T-cell (primary cell): ENCODE measurements around the gene IFT25. TPM values are rescaled to one million over a fixed set of nuclear protein-coding genes. Genes with fewer than 3 reads are reported as not detected.
A peak's percentile ranks its signal among the peaks of the same experiment; 100 is the strongest.

Source experiments
- ATAC-seq, 4 experiments: fragments of 200-7000 bp in 3 of 4; fragments of 150-1000 bp in 1 of 4; cut with Tn5 transposase; replicated peaks in 1 of 4; 1 replicate in 3 of 4; 2 replicates in 1 of 4; pipeline ENCODE4 v1.10.0; 2021; ENCODE audit warnings: moderate library complexity in 3 of 4, mild to moderate bottlenecking in 2 of 4, moderate number of reproducible peaks in 1 of 4
- CTCF ChIA-PET, 2 donors: fragments of 300-600 bp; sonication (Branson Sonifier 250); formaldehyde crosslinking; loops; one replicate each; lab custom pipeline; 2022; ENCODE audit warnings: antibody characterized with exemption in 2 of 2; lab: Charles Lee
- POLR2A ChIA-PET, 2 donors: fragments of 300-600 bp; sonication (Branson Sonifier 250); formaldehyde crosslinking; loops; one replicate each; lab custom pipeline; 2022; ENCODE audit warnings: antibody characterized with exemption in 2 of 2; lab: Charles Lee
- DNase-seq, 35 experiments: peaks; one replicate each; pipeline versions ENCODE4 v3.0.0 to v3.0.0-alpha.2; 2013 to 2023
- H3K27ac ChIP-seq: one replicate; pipeline ENCODE4 v1.5.1; 2013; ENCODE audit warnings: low read length
- H3K27me3 ChIP-seq, 2 experiments: replicated peaks in 1 of 2; 1 replicate in 1 of 2; 2 replicates in 1 of 2; pipeline versions ENCODE4 v1.6.1 to v1.7.0; 2013; ENCODE audit warnings: low read length in 1 of 2, mixed read lengths in 1 of 2; ENCODE audit not compliant: control insufficient read depth in 2 of 2, insufficient read depth in 2 of 2; ENCODE audit errors: extremely low read depth in 1 of 2
- H3K36me3 ChIP-seq, 2 donors: 1 replicate in 1 of 2; 2 replicates in 1 of 2; pipeline versions ENCODE4 v1.6.1 to v1.7.0; 2013; ENCODE audit warnings: low read length in 1 of 2; ENCODE audit not compliant: control insufficient read depth in 2 of 2, insufficient read depth in 1 of 2; ENCODE audit errors: extremely low read depth in 1 of 2
- H3K4me1 ChIP-seq, 2 experiments: 1 replicate in 1 of 2; 2 replicates in 1 of 2; pipeline versions ENCODE4 v1.6.1 to v1.7.0; 2013; ENCODE audit warnings: low read length in 2 of 2, mixed read lengths in 1 of 2; ENCODE audit not compliant: insufficient read depth in 2 of 2, control insufficient read depth in 1 of 2; ENCODE audit errors: extremely low read depth in 1 of 2
- H3K4me3 ChIP-seq, 2 donors: 1 replicate in 1 of 2; 2 replicates in 1 of 2; pipeline versions ENCODE4 v1.5.1 to v1.7.0; 2013; ENCODE audit warnings: mild to moderate bottlenecking in 2 of 2, low read length in 1 of 2, moderate library complexity in 1 of 2; ENCODE audit not compliant: control insufficient read depth in 1 of 2; ENCODE audit errors: extremely low read depth in 1 of 2
- H3K9me3 ChIP-seq: 2 replicates; pipeline ENCODE4 v1.7.0; 2013
- H3K27ac Mint-ChIP-seq, 2 donors: one replicate each; pipeline ENCODE4 v1.8.0; 2020 to 2021; ENCODE audit warnings: mild to moderate bottlenecking in 2 of 2, mixed read lengths in 2 of 2
- H3K27me3 Mint-ChIP-seq, 2 donors: one replicate each; pipeline ENCODE4 v1.8.0; 2021 to 2022; ENCODE audit warnings: mixed read lengths in 2 of 2
- H3K36me3 Mint-ChIP-seq: one replicate; pipeline ENCODE4 v1.8.0; 2021; ENCODE audit warnings: mixed read lengths
- H3K4me1 Mint-ChIP-seq, 3 donors: one replicate each; pipeline ENCODE4 v1.8.0; 2020 to 2022; ENCODE audit warnings: mixed read lengths in 3 of 3, mild to moderate bottlenecking in 1 of 3
- H3K4me3 Mint-ChIP-seq, 3 donors: one replicate each; pipeline ENCODE4 v1.8.0; 2020 to 2022; ENCODE audit warnings: mild to moderate bottlenecking in 3 of 3, mixed read lengths in 3 of 3, moderate library complexity in 3 of 3
- H3K9me3 Mint-ChIP-seq, 3 donors: one replicate each; pipeline ENCODE4 v1.8.0; 2020 to 2022; ENCODE audit warnings: mixed read lengths in 3 of 3
- WGBS: methylation state at CpG from one replicate; pipeline ENCODE4 v1.1.5; 2013; ENCODE audit warnings: missing lambda C conversion rate; ENCODE audit not compliant: insufficient coverage; 5-methylcytosine and 5-hydroxymethylcytosine counted together
- total RNA-seq, 35 experiments: library from RNA in 6 of 35; stranded (reverse) in 6 of 35; fragments of 120-200 nt in 1 of 35; gene quantifications; one replicate each; pipeline versions ENCODE4 v1.2.1 to v1.2.4 and lab custom pipeline; 2013 to 2026

IFT25 gene
- total RNA-seq, 5 donors from 2014 or later (not counting 1 experiment from before 2014, with no cell fraction given) = 24.5 to 33.1 (median 31.2) TPM

DNA sequence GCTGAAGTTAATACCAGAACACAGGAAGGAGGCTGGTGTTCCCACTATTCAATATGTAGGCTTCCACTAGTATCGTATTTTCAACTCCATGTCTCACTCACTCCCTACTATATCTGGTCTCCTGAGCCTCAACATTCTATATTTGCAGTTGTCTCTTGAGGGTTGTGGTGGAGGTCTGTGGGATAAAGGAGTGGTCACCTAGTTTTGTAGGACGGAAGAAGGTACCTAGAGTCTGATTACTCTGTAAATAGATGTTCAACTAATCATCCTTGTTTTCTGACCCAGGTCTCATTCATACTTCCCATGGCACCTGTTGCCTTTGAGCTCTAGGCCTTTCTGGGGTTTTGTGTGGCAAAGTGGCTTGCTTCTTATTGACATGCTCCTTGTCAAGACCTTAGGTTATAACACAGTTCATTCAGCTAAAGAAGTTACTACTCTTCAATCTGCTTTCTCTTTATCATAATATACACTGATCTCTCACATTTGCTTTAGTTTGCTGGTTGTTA is 18.1 kb downstream of the IFT25 start:
- H3K4me3 Mint-ChIP-seq = no peak overlapping the region
- H3K27ac Mint-ChIP-seq = no peak overlapping the region
- CTCF ChIA-PET = interaction anchor here in 1 of 2 donors (0.6 kb wide), 2 partner anchors 504 to 788 kb away, joined by 3 to 7 read pairs; no protein-coding TSS in a partner anchor
- Histone ChIP-seq H3K27ac (no peak overlapping the region), H3K4me1 (no peaks in the 10 kb centered on the region), H3K9me3 (no peaks in the 10 kb centered on the region), H3K27me3 (no peaks in the 10 kb centered on the region), H3K36me3 (peaks cover 2 to 26% of the 10 kb centered on the region in 2 donors), H3K4me3 (no peak overlapping the region)
- WGBS = no CpG with 5 or more reads among the region's 2 CpGs
- peaks cover 56% of the 10 kb centered on the region for H3K36me3 Mint-ChIP-seq
- peaks cover 0 to 1% (median 0%) of the 10 kb centered on the region in 3 donors for H3K4me1 Mint-ChIP-seq
- H3K9me3 Mint-ChIP-seq = no peaks in the 10 kb centered on the region
- no peaks in the 10 kb centered on the region for H3K27me3 Mint-ChIP-seq
- POLR2A ChIA-PET = no interaction called here
- no peak for ATAC-seq
- DNase-seq = no peak

DNA sequence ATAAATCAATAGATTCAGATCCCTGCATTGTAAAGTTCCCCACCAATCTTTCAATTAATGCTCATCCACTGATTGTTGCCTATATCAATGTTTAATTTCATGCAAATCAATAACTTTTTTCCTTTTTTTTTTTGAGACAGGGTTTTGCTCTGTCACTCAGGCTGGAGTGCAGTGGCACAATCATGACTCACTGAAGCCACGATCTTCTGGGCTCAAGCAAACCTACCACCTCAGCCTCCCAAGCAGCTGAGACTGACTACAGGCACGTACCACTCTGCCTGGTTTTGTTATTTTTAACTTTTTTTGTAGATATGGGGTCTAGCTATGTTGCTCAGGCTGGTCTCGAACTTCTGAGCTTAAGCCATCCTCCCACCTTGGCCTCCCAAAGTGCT is 25.8 kb downstream of the IFT25 start:
- DNase-seq (no peak), ATAC-seq (peak in 3 of 4 experiments; percentile 52 to 66 (median 60))
- peak overlapping the region; percentile 77 to 89 for H3K27ac Mint-ChIP-seq
- Histone ChIP-seq H3K27ac (no peak overlapping the region), H3K9me3 (no peaks in the 10 kb centered on the region), H3K36me3 (peaks cover 0 to 13% of the 10 kb centered on the region in 2 donors), H3K4me3 (no peak overlapping the region), H3K4me1 (no peaks in the 10 kb centered on the region), H3K27me3 (no peaks in the 10 kb centered on the region)
- H3K4me3 Mint-ChIP-seq = no peak overlapping the region
- CTCF ChIA-PET = interaction anchor here in 1 of 2 donors (0.5 kb wide), 1 partner anchor 80 kb away, joined by 5 read pairs; no protein-coding TSS in a partner anchor
- no peaks in the 10 kb centered on the region for H3K27me3 Mint-ChIP-seq
- H3K4me1 Mint-ChIP-seq = peaks cover 21 to 39% (median 29%) of the 10 kb centered on the region in 3 donors
- H3K36me3 Mint-ChIP-seq = peaks cover 30% of the 10 kb centered on the region
- no CpG with 5 or more reads among the region's 3 CpGs for WGBS
- H3K9me3 Mint-ChIP-seq = no peaks in the 10 kb centered on the region
- POLR2A ChIA-PET = no interaction called here

DNA sequence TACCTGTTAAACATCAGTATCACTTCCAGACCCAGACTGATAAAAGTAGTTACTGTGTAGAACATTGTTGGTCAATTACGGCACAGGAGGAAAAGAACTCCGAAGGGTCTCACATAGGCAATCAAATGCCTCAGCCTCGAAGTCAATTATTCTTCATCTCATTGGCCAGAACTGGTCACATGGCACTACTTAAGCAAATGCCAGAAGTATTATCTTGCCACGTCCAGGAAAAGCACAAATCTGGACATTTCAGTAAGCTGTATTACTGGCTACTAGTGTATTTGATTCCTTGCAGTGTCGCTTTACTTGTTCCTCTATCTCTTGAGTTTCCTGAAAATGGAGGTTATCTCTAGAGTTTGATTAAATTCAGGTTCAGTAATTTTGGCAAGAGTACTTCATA is 27.2 kb downstream of the IFT25 start:
- peak overlapping the region in 1 of 2 donors; percentile 66 for H3K27ac Mint-ChIP-seq
- Histone ChIP-seq H3K36me3 (peaks cover 1 to 13% of the 10 kb centered on the region in 2 donors), H3K4me1 (no peaks in the 10 kb centered on the region), H3K9me3 (no peaks in the 10 kb centered on the region), H3K27ac (no peak overlapping the region), H3K4me3 (no peak overlapping the region), H3K27me3 (no peaks in the 10 kb centered on the region)
- peaks cover 28% of the 10 kb centered on the region for H3K36me3 Mint-ChIP-seq
- no peaks in the 10 kb centered on the region for H3K27me3 Mint-ChIP-seq
- H3K4me1 Mint-ChIP-seq = peaks cover 21 to 39% (median 29%) of the 10 kb centered on the region in 3 donors
- no peaks in the 10 kb centered on the region for H3K9me3 Mint-ChIP-seq
- ChIA-PET CTCF (interaction anchor here in 1 of 2 donors (1.2 kb wide), 1 partner anchor 27 kb away, joined by 3 read pairs; the partner anchor contains the start of gene IFT25), POLR2A (no interaction called here)
- DNase-seq = no peak
- WGBS = 100% methylated on average over 1 of the region's 5 CpGs
- no peak for ATAC-seq
- H3K4me3 Mint-ChIP-seq = no peak overlapping the region

DNA sequence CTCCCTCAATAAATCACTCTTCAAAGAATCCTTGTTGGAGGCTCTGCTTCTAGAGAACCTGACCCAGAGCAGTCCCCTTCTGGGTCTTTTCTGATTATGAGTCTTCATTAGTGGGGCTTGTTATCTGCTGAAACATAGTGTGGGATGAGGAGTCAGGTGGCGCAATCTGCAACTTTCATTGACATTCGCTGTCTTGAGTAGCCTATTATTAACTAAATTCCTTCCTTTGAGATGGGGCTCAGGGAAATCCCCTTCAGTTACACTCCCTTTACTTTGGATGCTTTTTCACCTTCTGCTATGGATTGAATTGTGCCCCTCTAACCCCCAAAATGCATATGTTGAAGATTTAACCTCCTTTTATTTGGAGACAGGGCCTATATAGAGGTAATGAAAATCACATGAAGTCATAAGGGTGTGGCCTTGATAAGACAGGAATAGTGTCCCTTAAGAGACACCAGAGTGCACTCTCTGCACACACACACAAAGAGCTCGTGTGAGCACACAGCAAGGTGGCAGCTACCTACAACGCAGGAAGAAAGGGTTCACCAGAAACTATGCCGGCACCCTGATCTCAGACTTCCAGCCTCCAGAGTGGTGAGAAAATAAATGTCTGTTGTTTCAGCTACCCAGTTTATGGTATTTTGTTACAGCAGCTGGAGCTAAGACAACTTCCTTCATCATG is 32.0 kb downstream of the IFT25 start:
- H3K4me1 ChIP-seq = no peaks in the 10 kb centered on the region
- ChIA-PET POLR2A (interaction anchor here in 1 of 2 donors (0.6 to 0.7 kb wide), 2 partner anchors 97 to 213 kb away, joined by 4 read pairs; no protein-coding TSS in a partner anchor), CTCF (interaction anchor here in 1 of 2 donors (0.6 kb wide), 1 partner anchor 13 kb away, joined by 4 read pairs; no protein-coding TSS in a partner anchor)
- Mint-ChIP-seq H3K27ac (no peak overlapping the region), H3K36me3 (peaks cover 26% of the 10 kb centered on the region), H3K4me1 (peaks cover 6 to 21% (median 16%) of the 10 kb centered on the region in 3 donors), H3K27me3 (no peaks in the 10 kb centered on the region), H3K4me3 (no peak overlapping the region), H3K9me3 (no peaks in the 10 kb centered on the region)
- H3K4me3 ChIP-seq = no peak overlapping the region
- no peaks in the 10 kb centered on the region for H3K9me3 ChIP-seq
- peaks cover 3 to 6% of the 10 kb centered on the region in 2 donors for H3K36me3 ChIP-seq
- 100% methylated on average over 1 of the region's 5 CpGs for WGBS
- DNase-seq = peak in 1 of 35 experiments; percentile 14
- ATAC-seq = peak in 1 of 4 experiments; percentile 32
- H3K27ac ChIP-seq = no peak overlapping the region
- no peaks in the 10 kb centered on the region for H3K27me3 ChIP-seq

DNA sequence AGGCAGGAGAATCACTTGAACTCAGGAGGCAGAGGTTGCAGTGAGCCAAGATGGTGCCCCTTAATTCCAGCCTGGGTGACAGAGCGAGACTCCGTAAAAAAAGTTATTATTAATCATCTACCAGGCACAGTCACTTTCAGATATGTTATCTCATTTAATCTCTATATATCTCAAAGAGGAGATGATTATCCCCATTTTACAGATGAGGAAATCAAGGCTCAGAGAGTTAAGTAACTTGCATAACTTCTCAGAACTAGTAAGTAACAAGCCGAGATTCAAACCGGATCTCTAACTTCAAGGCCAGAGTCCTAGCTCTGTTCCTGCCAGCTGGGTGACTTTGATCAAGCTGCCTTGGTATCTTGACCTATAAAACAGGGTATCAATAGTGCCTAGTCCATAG is 34.1 kb downstream of the IFT25 start:
- H3K9me3 Mint-ChIP-seq = no peaks in the 10 kb centered on the region
- no peak for DNase-seq
- no peaks in the 10 kb centered on the region for H3K9me3 ChIP-seq
- no peaks in the 10 kb centered on the region for H3K27me3 ChIP-seq
- H3K4me1 ChIP-seq = no peaks in the 10 kb centered on the region
- WGBS = 100% methylated on average over 2 of the region's 4 CpGs
- ChIA-PET CTCF (no interaction called here), POLR2A (no interaction called here)
- no peak overlapping the region for H3K27ac Mint-ChIP-seq
- H3K27ac ChIP-seq = no peak overlapping the region
- peaks cover 3 to 6% of the 10 kb centered on the region in 2 donors for H3K36me3 ChIP-seq
- no peak overlapping the region for H3K4me3 ChIP-seq
- H3K4me3 Mint-ChIP-seq = no peak overlapping the region
- peaks cover 6 to 13% (median 10%) of the 10 kb centered on the region in 3 donors for H3K4me1 Mint-ChIP-seq
- H3K36me3 Mint-ChIP-seq = peaks cover 20% of the 10 kb centered on the region
- H3K27me3 Mint-ChIP-seq = no peaks in the 10 kb centered on the region
- no peak for ATAC-seq

DNA sequence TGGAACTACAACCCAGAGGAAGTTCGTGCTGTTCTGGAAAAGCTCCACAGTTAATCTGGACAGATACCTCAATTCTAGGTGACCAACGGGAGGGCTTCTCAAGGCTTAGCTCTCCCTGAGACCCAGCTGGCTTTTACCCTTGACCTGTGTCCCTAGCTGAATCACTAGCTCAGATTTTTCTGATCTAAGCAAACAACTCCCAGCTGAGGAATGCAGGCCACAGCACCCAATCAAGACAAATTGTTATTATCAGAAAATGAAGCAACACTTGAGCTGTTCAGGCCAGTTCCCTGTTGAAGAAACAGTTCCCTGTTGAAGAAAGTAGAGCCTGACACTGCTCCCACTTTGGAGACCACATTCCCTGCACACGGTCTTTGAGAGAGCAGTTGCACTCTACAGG is 35.6 kb downstream of the IFT25 start:
- no peak for DNase-seq
- H3K4me3 ChIP-seq = no peak overlapping the region
- H3K27ac ChIP-seq = no peak overlapping the region
- no peaks in the 10 kb centered on the region for H3K9me3 ChIP-seq
- H3K27ac Mint-ChIP-seq = no peak overlapping the region
- peaks cover 3% of the 10 kb centered on the region in 2 donors for H3K36me3 ChIP-seq
- H3K4me1 ChIP-seq = no peaks in the 10 kb centered on the region
- ATAC-seq = no peak
- peaks cover 13% of the 10 kb centered on the region for H3K36me3 Mint-ChIP-seq
- peaks cover 0 to under 1% (median 0%) of the 10 kb centered on the region in 3 donors for H3K4me1 Mint-ChIP-seq
- CTCF ChIA-PET = interaction anchor here in 1 of 2 donors (0.9 kb wide), 1 partner anchor 50 kb away, joined by 3 read pairs; no protein-coding TSS in a partner anchor
- H3K27me3 ChIP-seq = no peaks in the 10 kb centered on the region
- WGBS = 94% methylated on average over 3 of the region's 3 CpGs
- H3K27me3 Mint-ChIP-seq = no peaks in the 10 kb centered on the region
- POLR2A ChIA-PET = no interaction called here
- H3K9me3 Mint-ChIP-seq = no peaks in the 10 kb centered on the region
- H3K4me3 Mint-ChIP-seq = no peak overlapping the region
